ENCODE results near the gene TMEM101. TPM values are rescaled to one million over a fixed set of nuclear protein-coding genes. Genes with fewer than 3 reads are reported as not detected.
"Not testable (repeated sequence)": the region's sequence is repeated elsewhere in the genome, so short reads cannot be mapped to it uniquely, and the experiment has no call there.

The TMEM101 gene
- total and polyA plus RNA-seq, 2 donors (not counting 1 experiment from before 2014, with no cell fraction given), result 26.0 to 107 TPM

GRCh38 chr17:43962479-43962878, 52.3 kb downstream of the TMEM101 start:
- no peak for TF ChIP-seq EZH2 (IDR thresholded peaks at IDR 0.05; ENCODE audit: low read length, missing control alignments)
- no peak for TF ChIP-seq CTCF (conservative IDR thresholded peaks at IDR 0.05 in 1 of 2, IDR thresholded peaks at IDR 0.05 in 1 of 2; ENCODE audit: low read depth in 1 of 2, low read length in 2 of 2)
- no peaks in the 10 kb centered on the region for H3K9me3 ChIP-seq (ENCODE audit: control insufficient read depth, insufficient read depth, low read depth, low read length)
- no peaks in the 10 kb centered on the region for H3K4me1 ChIP-seq (ENCODE audit: control insufficient read depth, extremely low read depth, insufficient read depth, low read length)
- no peak overlapping the region for H2AFZ ChIP-seq (ENCODE audit: low read length)
- no peaks in the 10 kb centered on the region for H3K79me2 ChIP-seq (ENCODE audit: control insufficient read depth, insufficient read depth, low read length)
- no peak overlapping the region for H3K4me3 ChIP-seq (replicated peaks in 1 of 4; ENCODE audit: control extremely low read depth in 1 of 4, insufficient read depth in 1 of 4, low read depth in 3 of 4, low read length in 4 of 4)
- H4K20me1 ChIP-seq (ENCODE audit: control insufficient read depth, extremely low read depth, insufficient read depth, low read length), result no peaks in the 10 kb centered on the region
- no peak overlapping the region for H3K27ac ChIP-seq (ENCODE audit: insufficient read depth, low read length)
- DNase-seq (ENCODE audit: low read depth in 2 of 2), result no peak
- H3K4me2 ChIP-seq (ENCODE audit: extremely low read depth, insufficient read depth, low read length), result no peak overlapping the region
- H3K9ac ChIP-seq (ENCODE audit: insufficient read depth, low read length), result no peak overlapping the region
- no peaks in the 10 kb centered on the region for H3K36me3 ChIP-seq (ENCODE audit: control insufficient read depth, insufficient read depth, low read length)
- peaks cover 6% of the 10 kb centered on the region for H3K27me3 ChIP-seq (ENCODE audit: control insufficient read depth, insufficient read depth, low read length)

- Histone ChIP-seq H3K9me3 (ENCODE audit: control insufficient read depth, insufficient read depth, low read depth, low read length) (no peaks in the 10 kb centered on the region), H3K36me3 (ENCODE audit: control insufficient read depth, insufficient read depth, low read length) (no peaks in the 10 kb centered on the region), H3K4me3 (replicated peaks in 1 of 4; ENCODE audit: control extremely low read depth in 1 of 4, insufficient read depth in 1 of 4, low read depth in 3 of 4, low read length in 4 of 4) (no peak overlapping the region), H3K79me2 (ENCODE audit: control insufficient read depth, insufficient read depth, low read length) (no peaks in the 10 kb centered on the region), H3K4me1 (ENCODE audit: control insufficient read depth, extremely low read depth, insufficient read depth, low read length) (no peaks in the 10 kb centered on the region), H3K27me3 (ENCODE audit: control insufficient read depth, insufficient read depth, low read length) (peaks cover 6% of the 10 kb centered on the region), H2AFZ (ENCODE audit: low read length) (no peak overlapping the region), H4K20me1 (ENCODE audit: control insufficient read depth, extremely low read depth, insufficient read depth, low read length) (no peaks in the 10 kb centered on the region), H3K4me2 (ENCODE audit: extremely low read depth, insufficient read depth, low read length) (no peak overlapping the region), H3K9ac (ENCODE audit: insufficient read depth, low read length) (no peak overlapping the region), H3K27ac (ENCODE audit: insufficient read depth, low read length) (no peak overlapping the region)
- no peak for DNase-seq (ENCODE audit: low read depth in 2 of 2)
- TF ChIP-seq EZH2 (IDR thresholded peaks at IDR 0.05; ENCODE audit: low read length, missing control alignments), result no peak
Observed at GRCh38 chr17:43961954-43962353, 52.8 kb downstream of the TMEM101 start.

- H3K9ac ChIP-seq (ENCODE audit: insufficient read depth, low read length); DNase-seq (ENCODE audit: low read depth in 2 of 2): not testable (repeated sequence)
Observed at GRCh38 chr17:43961292-43961691, 53.5 kb downstream of the TMEM101 start.

More at GRCh38 chr17:43961292-43961691, 53.5 kb downstream of the TMEM101 start:
- not testable (repeated sequence) for H3K4me3 ChIP-seq (replicated peaks in 1 of 4; ENCODE audit: control extremely low read depth in 1 of 4, insufficient read depth in 1 of 4, low read depth in 3 of 4, low read length in 4 of 4); H3K27ac ChIP-seq (ENCODE audit: insufficient read depth, low read length); H3K9me3 ChIP-seq (ENCODE audit: control insufficient read depth, insufficient read depth, low read depth, low read length); H2AFZ ChIP-seq (ENCODE audit: low read length); H3K36me3 ChIP-seq (ENCODE audit: control insufficient read depth, insufficient read depth, low read length); H3K79me2 ChIP-seq (ENCODE audit: control insufficient read depth, insufficient read depth, low read length); H4K20me1 ChIP-seq (ENCODE audit: control insufficient read depth, extremely low read depth, insufficient read depth, low read length); H3K4me2 ChIP-seq (ENCODE audit: extremely low read depth, insufficient read depth, low read length); H3K27me3 ChIP-seq (ENCODE audit: control insufficient read depth, insufficient read depth, low read length); H3K4me1 ChIP-seq (ENCODE audit: control insufficient read depth, extremely low read depth, insufficient read depth, low read length)

Other genes starting within 250 kb of the TMEM101 start
- gene DUSP3, start 236.0 kb downstream of the TMEM101 start, total RNA-seq, result 43.4 and 51.2 TPM in 2 replicates
- 54.0 and 55.9 TPM in 2 replicates for gene DUSP3, start 236.0 kb downstream of the TMEM101 start, polyA plus RNA-seq
- gene CFAP97D1, start 234.5 kb downstream of the TMEM101 start, total RNA-seq, result under 0.01 TPM in 1 of 2 replicates, not detected in the other
- gene CFAP97D1, start 234.5 kb downstream of the TMEM101 start, polyA plus RNA-seq, result 0.02 and 0.03 TPM in 2 replicates
- 4.4 and 6.9 TPM in 2 replicates for gene MPP3, start 181.8 kb downstream of the TMEM101 start, total RNA-seq
- gene MPP3, start 181.8 kb downstream of the TMEM101 start, polyA plus RNA-seq, result 4.6 and 5.7 TPM in 2 replicates
- not detected in 2 replicates for gene CD300LG, start 167.8 kb downstream of the TMEM101 start, total RNA-seq
- gene CD300LG, start 167.8 kb downstream of the TMEM101 start, polyA plus RNA-seq, result not detected in 2 replicates
- gene MPP2, start 107.4 kb downstream of the TMEM101 start, total RNA-seq, result 1.3 and 2.1 TPM in 2 replicates
- 1.2 and 1.9 TPM in 2 replicates for gene MPP2, start 107.4 kb downstream of the TMEM101 start, polyA plus RNA-seq
- not detected in 2 replicates for gene PPY, start 72.5 kb downstream of the TMEM101 start, total RNA-seq
- not detected in 2 replicates for gene PPY, start 72.5 kb downstream of the TMEM101 start, polyA plus RNA-seq
- 0.33 TPM in 1 of 2 replicates, not detected in the other for gene PYY, start 61.0 kb downstream of the TMEM101 start, total RNA-seq
- not detected in 2 replicates for gene PYY, start 61.0 kb downstream of the TMEM101 start, polyA plus RNA-seq
- 3.3 and 7.4 TPM in 2 replicates for gene NAGS, start 10.3 kb downstream of the TMEM101 start, total RNA-seq
- 0.58 and 0.95 TPM in 2 replicates for gene NAGS, start 10.3 kb downstream of the TMEM101 start, polyA plus RNA-seq
- gene LSM12, start 51.7 kb upstream of the TMEM101 start, total RNA-seq, result 21.8 and 25.6 TPM in 2 replicates
- gene LSM12, start 51.7 kb upstream of the TMEM101 start, polyA plus RNA-seq, result 79.3 and 86.4 TPM in 2 replicates
- 12.3 and 40.0 TPM in 2 replicates for gene G6PC3, start 55.8 kb upstream of the TMEM101 start, total RNA-seq
- gene G6PC3, start 55.8 kb upstream of the TMEM101 start, polyA plus RNA-seq, result 76.1 and 113 TPM in 2 replicates
- gene HDAC5, start 108.7 kb upstream of the TMEM101 start, total RNA-seq, result 66.8 and 125 TPM in 2 replicates
- gene HDAC5, start 108.7 kb upstream of the TMEM101 start, polyA plus RNA-seq, result 31.3 and 35.1 TPM in 2 replicates
- 1.0 and 1.5 TPM in 2 replicates for gene HROB, start 127.0 kb upstream of the TMEM101 start, total RNA-seq
- 1.8 and 4.7 TPM in 2 replicates for gene HROB, start 127.0 kb upstream of the TMEM101 start, polyA plus RNA-seq
- gene ASB16, start 155.7 kb upstream of the TMEM101 start, total RNA-seq, result under 0.01 and 0.17 TPM in 2 replicates
- gene ASB16, start 155.7 kb upstream of the TMEM101 start, polyA plus RNA-seq, result 0.07 TPM in 1 of 2 replicates, not detected in the other
- 36.2 and 45.4 TPM in 2 replicates for gene TMUB2, start 172.0 kb upstream of the TMEM101 start, total RNA-seq
- 33.1 and 37.3 TPM in 2 replicates for gene TMUB2, start 172.0 kb upstream of the TMEM101 start, polyA plus RNA-seq
- 33.6 and 36.5 TPM in 2 replicates for gene ATXN7L3, start 184.9 kb upstream of the TMEM101 start, total RNA-seq
- gene ATXN7L3, start 184.9 kb upstream of the TMEM101 start, polyA plus RNA-seq, result 31.8 and 34.8 TPM in 2 replicates
- gene UBTF, start 204.7 kb upstream of the TMEM101 start, total RNA-seq, result 42.1 and 49.8 TPM in 2 replicates
- gene UBTF, start 204.7 kb upstream of the TMEM101 start, polyA plus RNA-seq, result 25.1 and 34.3 TPM in 2 replicates

Data from fibroblast of lung (primary cell).